ENCODE measurements around the gene MIR17HG.

The MIR17HG gene

DNA sequence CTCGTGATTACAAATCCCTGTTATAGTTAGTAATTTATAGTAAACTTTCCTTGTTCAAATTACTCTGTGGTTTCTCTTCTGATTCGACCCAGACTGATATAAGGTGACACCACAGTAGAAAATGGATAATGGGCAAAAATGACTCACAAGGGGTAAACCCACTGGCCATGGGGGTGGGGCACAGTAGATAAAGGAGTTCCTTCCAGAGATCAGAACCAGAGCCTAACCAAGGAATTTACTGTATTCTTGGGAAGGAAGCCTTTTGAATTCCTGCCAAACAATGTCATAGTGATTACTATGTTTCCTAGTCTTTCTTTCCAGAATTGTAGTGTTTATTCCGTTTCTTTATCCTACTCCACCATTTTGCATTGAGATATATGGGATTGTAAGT, 21.9 kb downstream of the MIR17HG start:
- DNase-seq: no peak

GRCh38 chr13:91370501-91370900, 23.0 kb downstream of the MIR17HG start:
- no peak for DNase-seq

DNA sequence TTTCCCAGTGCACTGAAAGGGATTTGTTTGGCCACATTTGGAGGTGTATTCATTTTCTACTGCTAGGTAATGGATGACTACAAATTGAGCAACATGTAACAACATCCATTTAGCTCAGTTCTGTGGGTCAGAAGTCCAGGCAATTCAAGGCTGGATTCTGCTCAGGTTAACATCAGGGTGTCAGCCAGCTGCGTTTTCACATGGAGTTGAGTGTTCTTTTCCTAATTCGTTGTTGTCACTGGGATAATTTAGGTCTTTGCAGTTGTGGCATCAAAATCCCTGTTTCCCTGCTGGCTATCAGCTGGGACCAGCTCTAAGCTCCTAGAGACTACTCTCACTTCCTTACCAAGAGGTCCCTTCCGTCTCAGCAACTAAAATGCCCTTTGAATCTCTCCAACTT, 25.4 kb downstream of the MIR17HG start:
- no peak for DNase-seq

GRCh38 chr13:91375116-91375729, 27.7 kb downstream of the MIR17HG start:
- peak; percentile 85 to 89 for DNase-seq

- peak; percentile 57 to 73 for DNase-seq
These were observed 33.9 kb downstream of the MIR17HG start for GRCh38 chr13:91381371-91381770.

GRCh38 chr13:91383836-91384235, 36.3 kb downstream of the MIR17HG start:
- no peak for DNase-seq

- no peak for DNase-seq
These were observed 37.4 kb downstream of the MIR17HG start for GRCh38 chr13:91384896-91385295.

DNA sequence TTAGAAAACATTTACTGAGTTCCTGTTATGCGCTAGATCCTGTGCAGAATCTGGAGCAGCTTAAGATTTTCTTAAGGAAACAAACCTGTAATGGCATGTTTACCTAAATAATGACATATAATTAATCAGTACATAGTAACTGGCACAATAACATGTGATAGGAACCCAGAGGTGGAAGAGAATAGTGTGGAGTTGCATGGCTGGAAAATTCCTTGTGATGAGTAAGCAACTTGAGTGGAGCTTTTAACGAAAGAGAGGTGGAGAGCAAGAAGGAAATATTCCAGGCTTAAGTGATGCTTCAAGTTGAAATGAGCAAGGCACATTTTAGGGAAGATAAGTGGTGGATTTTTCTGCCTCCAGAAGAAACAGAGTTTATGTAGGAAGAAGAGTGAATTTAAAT, 41.7 kb downstream of the MIR17HG start:
- DNase-seq: no peak

DNA sequence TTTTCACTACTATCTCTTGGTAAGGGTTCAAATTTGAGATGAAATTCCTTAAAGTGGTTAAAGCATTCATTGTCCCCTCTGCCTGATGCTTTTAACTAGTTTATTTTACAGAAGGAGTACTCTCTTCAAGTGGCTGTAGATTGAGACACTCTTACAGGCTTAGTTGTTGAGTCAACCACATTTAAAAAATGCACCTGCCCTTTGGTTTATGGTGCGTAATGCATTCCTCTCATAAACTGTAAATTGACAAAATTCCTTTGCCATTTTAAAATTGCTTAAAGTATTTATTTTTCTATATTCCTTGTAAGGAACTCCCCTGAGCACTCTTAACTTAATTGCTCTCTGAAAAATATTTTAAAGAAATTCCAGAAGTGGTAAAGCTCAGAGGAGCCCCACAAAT, 50.1 kb downstream of the MIR17HG start:
- no peak for DNase-seq

GRCh38 chr13:91398413-91399188, 51.1 kb downstream of the MIR17HG start, which contains the start of gene GPC5:
GPC5 (plus strand) TSS chr13:91398621.
- DNase-seq: peak; percentile 57 to 61

- DNase-seq: no peak
These were observed 51.9 kb downstream of the MIR17HG start for GRCh38 chr13:91399189-91400062.

- no peak for DNase-seq
These were observed 52.5 kb downstream of the MIR17HG start for GRCh38 chr13:91400063-91400399.

- DNase-seq: no peak
These were observed 53.2 kb downstream of the MIR17HG start for GRCh38 chr13:91400671-91401070.

GRCh38 chr13:91401920-91402319, 54.4 kb downstream of the MIR17HG start:
- peak; percentile 63 to 77 for DNase-seq

Measured in Kasumi-1 (cell line).